ENCODE data around the gene FYTTD1.

DNA sequence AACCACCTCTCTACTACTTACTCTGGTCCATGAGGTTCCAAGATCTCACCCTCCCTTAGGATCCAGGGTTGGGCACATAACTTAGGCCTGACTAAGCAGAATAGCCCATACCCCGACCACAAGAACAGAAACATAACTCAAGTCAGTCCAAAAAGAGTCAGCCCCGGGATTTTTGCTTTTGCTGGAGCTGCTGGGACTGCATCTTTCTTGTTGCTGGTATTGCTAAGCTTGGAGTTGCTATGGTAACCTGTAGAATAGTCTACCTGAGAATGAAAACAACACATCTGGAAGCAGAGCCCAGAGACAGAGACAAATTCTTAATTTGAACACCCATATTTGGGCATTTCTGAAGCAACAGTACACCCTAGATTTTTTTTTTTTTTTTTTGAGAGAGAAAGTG, 19.5 kb upstream of the FYTTD1 start:
- TF ChIP-seq GABPB1 (CRISPR knock-in tag; IDR thresholded peaks at IDR 0.05) = no peak
- no peak for TF ChIP-seq MLX (CRISPR knock-in tag; IDR thresholded peaks at IDR 0.05)
- no peak for TF ChIP-seq CTCF (IDR thresholded peaks at IDR 0.05)
- TF ChIP-seq, protein P1, sequence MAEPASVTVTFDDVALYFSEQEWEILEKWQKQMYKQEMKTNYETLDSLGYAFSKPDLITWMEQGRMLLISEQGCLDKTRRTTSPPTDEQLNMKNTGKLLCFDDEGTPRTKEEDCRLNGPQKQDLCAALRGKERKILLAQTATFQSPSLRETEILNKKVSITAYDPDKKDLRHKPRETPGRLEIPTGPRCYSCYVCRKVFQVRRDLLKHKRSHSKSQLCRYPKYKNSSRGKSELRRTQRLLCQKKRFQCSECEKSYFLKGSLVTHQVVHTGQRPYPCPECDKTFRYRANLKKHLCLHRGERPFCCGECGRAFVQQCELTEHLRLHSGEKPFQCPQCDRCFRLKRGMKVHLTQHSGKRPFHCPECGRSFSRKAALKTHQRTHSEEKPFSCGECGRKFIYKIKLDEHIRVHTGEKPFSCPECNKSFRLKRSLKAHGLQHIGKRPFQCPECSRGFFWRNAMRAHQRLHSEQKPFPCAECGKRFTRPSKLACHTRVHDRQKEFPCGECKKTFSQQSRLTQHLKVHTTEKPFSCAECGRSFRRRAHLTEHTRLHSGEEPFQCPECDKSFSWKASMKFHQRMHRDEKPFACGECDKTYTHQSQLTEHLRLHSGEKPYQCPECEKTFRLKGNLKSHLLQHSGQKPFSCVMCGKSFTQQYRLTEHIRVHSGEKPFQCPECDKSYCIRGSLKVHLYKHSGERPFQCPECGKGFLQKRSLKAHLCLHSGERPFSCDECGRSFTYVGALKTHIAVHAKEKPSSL (CRISPR knock-in tag; conservative IDR thresholded peaks at IDR 0.05) = no peak
- TF ChIP-seq NFYB (CRISPR knock-in tag; conservative IDR thresholded peaks at IDR 0.05; ENCODE audit: low read depth) = no peak
- no peak for TF ChIP-seq E2F5 (CRISPR knock-in tag; IDR thresholded peaks at IDR 0.05)
- TF ChIP-seq ZNF121 (CRISPR knock-in tag; IDR thresholded peaks at IDR 0.05) = no peak
